PC-3 (cell line): ENCODE results near the gene PRM1. TPM values are rescaled to one million over a fixed set of nuclear protein-coding genes. Genes with fewer than 3 reads are reported as not detected.

ENCODE experiments used
- ATAC-seq: fragments of 200-7000 bp; cut with Tn5 transposase; 2 replicates; pipeline ENCODE4 v1.9.1; 2020; ENCODE audit warnings: mild to moderate bottlenecking, moderate library complexity
- Bru-seq: library from RNA; stranded (reverse); fragments of 400-500 nt; gene quantifications from one replicate; lab custom pipeline; 2021; lab: Mats Ljungman, UMichigan
- BruChase-seq, 2 experiments: library from RNA; stranded (reverse); fragments of 400-500 nt; gene quantifications; one replicate each; lab custom pipeline; 2021; lab: Mats Ljungman, UMichigan
- BruUV-seq: library from RNA; stranded (reverse); fragments of 400-500 nt; replicated peaks from 2 replicates; lab custom pipeline; 2021; lab: Mats Ljungman, UMichigan
- CTCF ChIA-PET: fragments of 300-600 bp; sonication (Branson Sonifier 250); formaldehyde crosslinking; loops from one replicate; lab custom pipeline; 2022; ENCODE audit warnings: antibody characterized with exemption; lab: Charles Lee
- POLR2A ChIA-PET: fragments of 300-600 bp; sonication (Branson Sonifier 250); formaldehyde crosslinking; loops from one replicate; lab custom pipeline; 2022; ENCODE audit warnings: antibody characterized with exemption; ENCODE audit not compliant: unreplicated experiment; lab: Charles Lee
- DNase-seq: peaks from one replicate; pipeline ENCODE4 v3.0.0-alpha.2; 2015
- H2AFZ ChIP-seq: fragments of 300-600 bp; sonication (generic); 2 replicates; pipeline ENCODE4 v1.6.0; 2016; ENCODE audit warnings: antibody characterized with exemption, low read length
- H3F3A ChIP-seq: fragments of 300-600 bp; sonication (generic); one replicate; pipeline ENCODE4 v1.6.0; 2017; ENCODE audit warnings: antibody characterized with exemption, low read length, control low read depth, mild to moderate bottlenecking; ENCODE audit not compliant: unreplicated experiment
- H3K27ac ChIP-seq: fragments of 300-600 bp; sonication (generic); 2 replicates; pipeline ENCODE4 v1.5.1; 2016; ENCODE audit warnings: mild to moderate bottlenecking, low read length
- H3K27me3 ChIP-seq: fragments of 300-600 bp; sonication (generic); 2 replicates; pipeline ENCODE4 v1.6.1; 2016; ENCODE audit warnings: low read length, mixed read lengths
- H3K36me3 ChIP-seq: fragments of 300-600 bp; sonication (generic); 2 replicates; pipeline ENCODE4 v1.6.1; 2016; ENCODE audit warnings: low read depth, mixed run types, low read length, mixed read lengths
- H3K4me1 ChIP-seq: fragments of 300-600 bp; sonication (generic); 2 replicates; pipeline ENCODE4 v1.5.1; 2016; ENCODE audit warnings: low read length; ENCODE audit not compliant: insufficient read depth
- H3K4me2 ChIP-seq: fragments of 300-600 bp; sonication (generic); 2 replicates; pipeline ENCODE4 v1.6.0; 2016; ENCODE audit warnings: low read length
- H3K4me3 ChIP-seq: fragments of 300-600 bp; sonication (generic); 2 replicates; pipeline ENCODE4 v1.5.1; 2016; ENCODE audit warnings: mild to moderate bottlenecking, low read length, mixed read lengths
- H3K79me2 ChIP-seq: fragments of 300-600 bp; sonication (generic); 2 replicates; pipeline ENCODE4 v1.6.1; 2017; ENCODE audit warnings: low read length, mixed read lengths
- H3K9ac ChIP-seq: fragments of 300-600 bp; sonication (generic); 2 replicates; pipeline ENCODE4 v1.6.0; 2016; ENCODE audit warnings: mild to moderate bottlenecking, low read length
- H3K9me2 ChIP-seq: fragments of 300-600 bp; sonication (generic); replicated peaks from 2 replicates; pipeline ENCODE4 v1.6.1; 2016; ENCODE audit warnings: mixed run types, low read length, mixed read lengths
- H3K9me3 ChIP-seq: fragments of 300-600 bp; sonication (generic); 2 replicates; pipeline ENCODE4 v1.6.1; 2016; ENCODE audit warnings: low read length, mixed read lengths
- H4K20me1 ChIP-seq: fragments of 300-600 bp; sonication (generic); 2 replicates; pipeline ENCODE4 v1.6.1; 2016; ENCODE audit warnings: low read length, mixed read lengths
- CTCF ChIP-seq: fragments of 300-600 bp; sonication (generic); conservative IDR thresholded peaks from 2 replicates; pipeline ENCODE4 v1.5.1; 2017; ENCODE audit warnings: antibody characterized with exemption, low read depth, mild to moderate bottlenecking, low read length
- EZH2 ChIP-seq: fragments of 300-600 bp; sonication (generic); IDR thresholded peaks from one replicate; pipeline ENCODE4 v1.6.1; 2017; ENCODE audit warnings: antibody characterized with exemption, mild to moderate bottlenecking, low read length; ENCODE audit not compliant: unreplicated experiment
- EZH2phosphoT487 ChIP-seq: fragments of 300-600 bp; sonication (generic); IDR thresholded peaks from 2 replicates; pipeline ENCODE4 v1.6.1; 2018; ENCODE audit warnings: mild to moderate bottlenecking, antibody characterized with exemption, low read length, borderline replicate concordance
- intact Hi-C: fragments of 100-400 bp; cut with micrococcal nuclease; formaldehyde crosslinking; loops from 2 replicates; pipeline ENCODE4 v1.9.0; 2023
- long read RNA-seq: library from polyadenylated mRNA; unstranded; transcript quantifications from one replicate; pipeline ENCODE4 v2.0.0, GENCODE V29; 2021; ENCODE audit not compliant: unreplicated experiment
- total RNA-seq: library from RNA; depleted of rRNA; stranded (reverse); fragments of >200 nt; gene quantifications from 2 replicates; pipeline ENCODE4 v1.2.3, GENCODE V29; 2014; rRNA removed

PRM1 gene
- total RNA-seq, result not detected in 2 replicates
- not detected for Bru-seq, nascent RNA
- BruChase-seq, experiment 1, labeled RNA remaining after a 6-hour chase, result not detected
- BruChase-seq, experiment 2, labeled RNA remaining after a 2-hour chase, result not detected
- long read RNA-seq, result 0 reads

GRCh38 chr16:11280616-11281522 is at the start of gene PRM1:
TSS of gene PRM1 (minus strand) at chr16:11281330. CDS start at chr16:11281238, 92 bp downstream.
- no peaks in the 10 kb centered on the region for H3F3A ChIP-seq
- H3K9me2 ChIP-seq, result no peaks in the 10 kb centered on the region
- ATAC-seq (no peak), DNase-seq (no peak)
- H2AFZ ChIP-seq, result no peak within 1 kb of the TSS
- no peaks in the 10 kb centered on the region for H3K36me3 ChIP-seq
- no peaks in the 10 kb centered on the region for H3K9me3 ChIP-seq
- TF ChIP-seq EZH2, result no peak
- no peak for TF ChIP-seq CTCF
- no peak for TF ChIP-seq EZH2phosphoT487
- ChIA-PET CTCF (no interaction called here), POLR2A (no interaction called here)
- no peaks in the 10 kb centered on the region for H3K79me2 ChIP-seq
- intact Hi-C loops, result no loop called here
- H3K4me2 ChIP-seq, result no peak within 1 kb of the TSS
- no peaks in the 10 kb centered on the region for H3K4me1 ChIP-seq
- BruUV-seq, result no TSS peak
- H3K27me3 ChIP-seq, result no peaks in the 10 kb centered on the region
- no peak within 1 kb of the TSS for H3K27ac ChIP-seq
- no peak within 1 kb of the TSS for H3K9ac ChIP-seq
- H4K20me1 ChIP-seq, result no peaks in the 10 kb centered on the region
- no peak within 1 kb of the TSS for H3K4me3 ChIP-seq

GRCh38 chr16:11330526-11331237 is 49.6 kb upstream of the PRM1 start:
- Histone ChIP-seq H3K9me3 (no peaks in the 10 kb centered on the region), H4K20me1 (no peaks in the 10 kb centered on the region), H3K9ac (no peak overlapping the region), H2AFZ (no peak overlapping the region), H3K27ac (peak overlapping the region; percentile 36; the same call in 1 of the 2 replicates), H3K27me3 (no peaks in the 10 kb centered on the region), H3K4me1 (peaks cover 30% of the 10 kb centered on the region), H3K79me2 (no peaks in the 10 kb centered on the region), H3K4me3 (no peak overlapping the region), H3F3A (no peaks in the 10 kb centered on the region), H3K9me2 (no peaks in the 10 kb centered on the region), H3K36me3 (no peaks in the 10 kb centered on the region), H3K4me2 (no peak overlapping the region)
- TF ChIP-seq EZH2phosphoT487 (no peak), CTCF (no peak), EZH2 (no peak)
- no peak for ATAC-seq
- CTCF ChIA-PET, result no interaction called here
- DNase-seq, result peak; percentile 47
- no TSS peak for BruUV-seq
- intact Hi-C loops, result no loop called here
- POLR2A ChIA-PET, result interaction anchor here (0.6 kb wide), 1 partner anchor 15 kb away, joined by 3 read pairs; no protein-coding TSS in a partner anchor
